Cardiac muscle cell (in vitro differentiated cells and primary cell): ENCODE measurements around the gene FILIP1. TPM values are rescaled to one million over a fixed set of nuclear protein-coding genes. Genes with fewer than 3 reads are reported as not detected.
A peak's percentile ranks its signal among the peaks of the same experiment; 100 is the strongest.

Experiments
- DNase-seq, 2 donors: peaks; one replicate each; pipeline versions ENCODE4 v3.0.0 to v3.0.0-alpha.2; 2010 to 2017; ENCODE audit warnings: low read depth in 1 of 2, low spot score in 1 of 2
- H3K27ac ChIP-seq: fragments of 200-600 bp; sonication (generic); 2 replicates; pipeline ENCODE4 v1.5.1; 2016
- H3K27me3 ChIP-seq: fragments of 200-600 bp; sonication (generic); 2 replicates; pipeline ENCODE4 v1.6.0; 2016; ENCODE audit warnings: control low read depth
- H3K36me3 ChIP-seq: fragments of 200-600 bp; sonication (generic); 2 replicates; pipeline ENCODE4 v1.5.1; 2016; ENCODE audit warnings: control low read depth
- H3K4me1 ChIP-seq: fragments of 200-600 bp; sonication (generic); 2 replicates; pipeline ENCODE4 v1.8.1; 2017; ENCODE audit warnings: low read depth, mild to moderate bottlenecking, mixed run types
- H3K4me3 ChIP-seq: fragments of 200-600 bp; sonication (generic); 2 replicates; pipeline ENCODE4 v1.5.1; 2016; ENCODE audit warnings: mild to moderate bottlenecking
- H3K9me3 ChIP-seq: fragments of 200-600 bp; sonication (generic); 2 replicates; pipeline ENCODE4 v1.5.1; 2017; ENCODE audit warnings: low read depth, mild to moderate bottlenecking, control low read depth
- CTCF ChIP-seq: IDR thresholded peaks from 2 replicates; pipeline ENCODE4 v1.5.1; 2012; ENCODE audit warnings: low read depth, mild to moderate bottlenecking, low read length
- polyA plus RNA-seq: library from polyadenylated mRNA; unstranded; fragments of >200 nt; fragmentation: Nextera tagmentation; extraction: Ambion mirVana; gene quantifications from 2 replicates; pipeline ENCODE4 v1.2.1, GENCODE V29; 2016
- total RNA-seq: library from RNA; depleted of rRNA; stranded (reverse); fragments of >200 nt; gene quantifications from 2 replicates; pipeline ENCODE4 v1.2.3, GENCODE V29; 2016

Gene FILIP1
- total and polyA plus RNA-seq, 2 experiments from 2014 or later: 64.8 to 107 TPM

DNA sequence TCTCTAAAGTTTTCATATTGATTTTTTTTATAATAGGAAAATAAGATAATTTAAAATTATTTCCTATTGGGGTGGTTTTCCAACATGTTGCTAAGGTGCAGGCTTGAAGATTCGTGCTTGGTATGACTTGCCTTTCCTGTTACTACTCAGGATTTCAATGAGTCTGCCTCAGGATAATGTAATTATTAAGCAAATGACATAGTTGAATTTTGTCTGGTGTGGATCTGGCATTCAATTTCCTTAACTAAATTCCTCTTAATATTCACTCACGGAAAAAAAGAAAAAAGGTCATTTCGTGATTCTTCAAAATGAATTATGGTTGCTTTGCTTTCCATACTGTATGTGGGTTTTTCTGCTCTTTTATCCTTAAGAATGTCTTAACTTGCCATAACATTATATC lies 9.3 kb upstream of the FILIP1 start:
- no peak for TF ChIP-seq CTCF
- no peak for DNase-seq
- no peaks in the 10 kb centered on the region for H3K9me3 ChIP-seq
- H3K4me3 ChIP-seq: no peak overlapping the region
- no peak overlapping the region for H3K27ac ChIP-seq
- no peaks in the 10 kb centered on the region for H3K27me3 ChIP-seq
- peaks cover 16% of the 10 kb centered on the region for H3K4me1 ChIP-seq
- no peaks in the 10 kb centered on the region for H3K36me3 ChIP-seq

DNA sequence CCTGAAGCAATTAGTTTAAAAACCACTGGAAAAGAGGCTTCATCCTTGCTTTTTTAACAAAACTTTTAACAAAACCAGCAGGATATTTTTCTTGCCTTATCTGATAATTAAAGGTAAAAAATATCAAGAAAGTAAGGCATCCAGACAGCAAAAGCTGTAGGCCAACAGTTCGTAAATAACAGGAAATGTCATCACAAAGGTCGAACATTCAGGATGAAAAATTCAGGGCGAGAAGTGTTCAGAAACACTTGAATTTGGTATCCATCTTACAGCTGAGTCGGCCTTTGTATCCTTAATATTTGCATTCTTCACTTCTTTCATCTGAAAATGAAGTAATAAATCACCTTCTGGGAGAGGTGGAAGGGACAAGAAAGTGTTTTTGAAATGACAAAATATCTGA lies 8.2 kb upstream of the FILIP1 start:
- H3K27me3 ChIP-seq: no peaks in the 10 kb centered on the region
- H3K36me3 ChIP-seq: no peaks in the 10 kb centered on the region
- H3K4me3 ChIP-seq: no peak overlapping the region
- H3K27ac ChIP-seq: no peak overlapping the region
- H3K9me3 ChIP-seq: no peaks in the 10 kb centered on the region
- H3K4me1 ChIP-seq: peaks cover 16% of the 10 kb centered on the region
- no peak for DNase-seq
- TF ChIP-seq CTCF: no peak

- peaks cover 31% of the 10 kb centered on the region for H3K4me1 ChIP-seq
- no peak overlapping the region for H3K4me3 ChIP-seq
- no peak for TF ChIP-seq CTCF
- no peak for DNase-seq
- H3K27ac ChIP-seq: peak overlapping the region; percentile 44
- H3K9me3 ChIP-seq: no peaks in the 10 kb centered on the region
- H3K36me3 ChIP-seq: no peaks in the 10 kb centered on the region
- no peaks in the 10 kb centered on the region for H3K27me3 ChIP-seq
Measured at GRCh38 chr6:75499640-75500039, 6.0 kb upstream of the FILIP1 start.

DNA sequence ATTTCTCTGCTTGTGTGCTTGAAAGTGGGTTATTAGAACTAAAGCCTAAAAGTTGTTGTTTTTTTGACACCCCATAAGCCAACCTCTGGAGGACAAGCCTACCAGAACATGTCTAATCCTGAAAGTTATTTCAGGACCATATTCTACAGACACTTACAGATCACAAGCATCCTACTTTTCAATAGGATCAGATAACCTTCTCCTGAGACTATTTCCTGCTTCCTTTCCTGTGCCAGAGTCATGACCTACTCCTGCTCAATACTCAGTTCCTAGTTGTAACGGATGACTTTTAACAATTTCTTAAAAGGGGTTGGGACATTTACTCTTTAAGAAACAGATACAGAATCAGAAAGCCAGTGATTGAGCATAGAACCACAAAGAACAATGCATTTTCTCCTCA lies 5.3 kb upstream of the FILIP1 start:
- Histone ChIP-seq H3K9me3 (no peaks in the 10 kb centered on the region), H3K27ac (peak overlapping the region; percentile 75), H3K36me3 (no peaks in the 10 kb centered on the region), H3K4me3 (no peak overlapping the region), H3K4me1 (peaks cover 35% of the 10 kb centered on the region), H3K27me3 (no peaks in the 10 kb centered on the region)
- DNase-seq: no peak
- no peak for TF ChIP-seq CTCF

DNA sequence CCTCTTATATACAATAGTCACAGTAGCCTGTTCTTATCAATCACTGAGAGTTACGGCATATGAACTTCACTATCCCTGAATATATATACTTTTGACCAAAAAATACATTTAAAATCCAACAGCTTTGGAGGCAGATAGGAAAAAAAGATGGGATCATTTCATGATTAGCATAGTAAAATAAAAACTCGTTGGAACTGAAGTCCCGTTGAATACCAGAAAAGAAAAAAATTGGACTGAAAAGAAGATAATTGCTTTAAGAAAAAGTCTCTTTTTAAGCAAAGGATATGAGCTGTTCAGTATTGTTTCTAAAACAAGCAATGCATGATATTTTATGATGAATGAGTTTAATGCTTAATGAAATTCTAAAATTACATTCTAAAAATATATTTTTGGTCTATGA lies 4.4 kb upstream of the FILIP1 start:
- no peaks in the 10 kb centered on the region for H3K27me3 ChIP-seq
- no peak overlapping the region for H3K4me3 ChIP-seq
- H3K9me3 ChIP-seq: no peaks in the 10 kb centered on the region
- no peak overlapping the region for H3K27ac ChIP-seq
- H3K4me1 ChIP-seq: peaks cover 31% of the 10 kb centered on the region
- TF ChIP-seq CTCF: no peak
- DNase-seq: no peak
- H3K36me3 ChIP-seq: no peaks in the 10 kb centered on the region

GRCh38 chr6:75495011-75495410 lies 1.4 kb upstream of the FILIP1 start:
- Histone ChIP-seq H3K4me1 (peaks cover 31% of the 10 kb centered on the region), H3K27ac (peak overlapping the region; percentile 98), H3K27me3 (no peaks in the 10 kb centered on the region), H3K9me3 (no peaks in the 10 kb centered on the region), H3K36me3 (no peaks in the 10 kb centered on the region), H3K4me3 (no peak overlapping the region)
- TF ChIP-seq CTCF: no peak
- no peak for DNase-seq
